Calu3 (cell line): ENCODE results near the gene CBFA2T3. TPM values are rescaled to one million over a fixed set of nuclear protein-coding genes. Genes with fewer than 3 reads are reported as not detected.

Experiments
- BruUV-seq: library from RNA; stranded (reverse); fragments of 400-500 nt; replicated peaks from 2 replicates; lab custom pipeline; 2021; lab: Mats Ljungman, UMichigan
- CTCF ChIA-PET: fragments of 300-600 bp; sonication (Branson Sonifier 250); formaldehyde crosslinking; loops from one replicate; lab custom pipeline; 2022; ENCODE audit warnings: antibody characterized with exemption; lab: Charles Lee
- DNase-seq: peaks from one replicate; pipeline ENCODE4 v3.0.0; 2022
- H3K27ac Mint-ChIP-seq: one replicate; pipeline ENCODE4 v1.8.0; 2022; ENCODE audit warnings: mixed read lengths; ENCODE audit not compliant: unreplicated experiment
- H3K27me3 Mint-ChIP-seq: one replicate; pipeline ENCODE4 v1.8.0; 2022; ENCODE audit warnings: mixed read lengths; ENCODE audit not compliant: unreplicated experiment
- H3K36me3 Mint-ChIP-seq: one replicate; pipeline ENCODE4 v1.8.0; 2022; ENCODE audit warnings: mild to moderate bottlenecking, moderate library complexity, mixed read lengths; ENCODE audit not compliant: insufficient read depth, unreplicated experiment
- H3K4me1 Mint-ChIP-seq: one replicate; pipeline ENCODE4 v1.8.0; 2022; ENCODE audit warnings: mild to moderate bottlenecking, low read depth, mixed read lengths; ENCODE audit not compliant: unreplicated experiment
- H3K4me3 Mint-ChIP-seq: one replicate; pipeline ENCODE4 v1.8.0; 2022; ENCODE audit warnings: mild to moderate bottlenecking, low read depth, moderate library complexity, mixed read lengths; ENCODE audit not compliant: unreplicated experiment
- H3K9me3 Mint-ChIP-seq: one replicate; pipeline ENCODE4 v1.8.0; 2022; ENCODE audit warnings: low read depth, mixed read lengths; ENCODE audit not compliant: unreplicated experiment
- intact Hi-C: fragments of 100-400 bp; cut with micrococcal nuclease; formaldehyde crosslinking; loops from one replicate; pipeline ENCODE4 v1.10.0; 2022; ENCODE audit not compliant: unreplicated experiment
- total RNA-seq: library from RNA; stranded (reverse); gene quantifications from 2 replicates; pipeline ENCODE4 v1.2.3, GENCODE V29; 2022
- TF ChIP-seq, protein P1 (sequence below): fragments of 200-600 bp; IDR thresholded peaks from one replicate; pipeline ENCODE4 v1.8.0; 2022; ENCODE audit warnings: antibody characterized with exemption; ENCODE audit not compliant: unreplicated experiment

Gene CBFA2T3
- total RNA-seq, 1 experiment from 2014 or later: not detected

- no peak overlapping the region for H3K4me3 Mint-ChIP-seq
- peaks cover 65% of the 10 kb centered on the region for H3K27me3 Mint-ChIP-seq
- H3K4me1 Mint-ChIP-seq: no peaks in the 10 kb centered on the region
- TF ChIP-seq, protein P1, sequence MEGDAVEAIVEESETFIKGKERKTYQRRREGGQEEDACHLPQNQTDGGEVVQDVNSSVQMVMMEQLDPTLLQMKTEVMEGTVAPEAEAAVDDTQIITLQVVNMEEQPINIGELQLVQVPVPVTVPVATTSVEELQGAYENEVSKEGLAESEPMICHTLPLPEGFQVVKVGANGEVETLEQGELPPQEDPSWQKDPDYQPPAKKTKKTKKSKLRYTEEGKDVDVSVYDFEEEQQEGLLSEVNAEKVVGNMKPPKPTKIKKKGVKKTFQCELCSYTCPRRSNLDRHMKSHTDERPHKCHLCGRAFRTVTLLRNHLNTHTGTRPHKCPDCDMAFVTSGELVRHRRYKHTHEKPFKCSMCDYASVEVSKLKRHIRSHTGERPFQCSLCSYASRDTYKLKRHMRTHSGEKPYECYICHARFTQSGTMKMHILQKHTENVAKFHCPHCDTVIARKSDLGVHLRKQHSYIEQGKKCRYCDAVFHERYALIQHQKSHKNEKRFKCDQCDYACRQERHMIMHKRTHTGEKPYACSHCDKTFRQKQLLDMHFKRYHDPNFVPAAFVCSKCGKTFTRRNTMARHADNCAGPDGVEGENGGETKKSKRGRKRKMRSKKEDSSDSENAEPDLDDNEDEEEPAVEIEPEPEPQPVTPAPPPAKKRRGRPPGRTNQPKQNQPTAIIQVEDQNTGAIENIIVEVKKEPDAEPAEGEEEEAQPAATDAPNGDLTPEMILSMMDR: no peak
- no peaks in the 10 kb centered on the region for H3K9me3 Mint-ChIP-seq
- peaks cover 5% of the 10 kb centered on the region for H3K36me3 Mint-ChIP-seq
- DNase-seq: no peak
- CTCF ChIA-PET: interaction anchor here (0.6 kb wide), 1 partner anchor 32 kb away, joined by 6 read pairs; no protein-coding TSS in a partner anchor
- no peak overlapping the region for H3K27ac Mint-ChIP-seq
- BruUV-seq: no TSS peak
- intact Hi-C loops: no loop called here
Observed at GRCh38 chr16:88938119-88938776, 38.8 kb downstream of the CBFA2T3 start.

DNA sequence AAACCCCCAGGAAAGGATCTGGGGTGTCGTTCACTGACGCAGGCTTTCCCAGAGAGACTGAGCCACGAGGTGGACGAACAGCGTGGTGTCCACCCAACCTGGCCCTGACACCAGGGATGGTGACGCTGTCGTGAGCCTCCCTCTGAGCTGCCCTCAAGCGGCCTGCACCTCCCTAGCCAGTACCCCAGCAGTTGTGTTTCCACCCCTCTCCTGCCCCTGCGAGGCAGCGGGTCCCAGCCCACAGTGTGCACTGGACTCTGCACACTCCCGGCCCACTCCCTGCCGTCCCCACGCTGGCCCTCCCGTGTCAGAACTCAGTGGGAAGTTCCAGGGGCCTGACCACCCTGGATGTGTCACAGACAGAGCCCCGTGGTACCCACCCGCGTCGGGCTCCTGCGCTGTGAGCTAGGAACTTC lies 39.8 kb downstream of the CBFA2T3 start:
- H3K9me3 Mint-ChIP-seq: no peaks in the 10 kb centered on the region
- no peaks in the 10 kb centered on the region for H3K4me1 Mint-ChIP-seq
- DNase-seq: no peak
- H3K27me3 Mint-ChIP-seq: peaks cover 63% of the 10 kb centered on the region
- no peak overlapping the region for H3K4me3 Mint-ChIP-seq
- CTCF ChIA-PET: interaction anchor here (0.6 kb wide), 1 partner anchor 31 kb away, joined by 6 read pairs; no protein-coding TSS in a partner anchor
- TF ChIP-seq, protein P1: no peak
- intact Hi-C loops: no loop called here
- H3K27ac Mint-ChIP-seq: no peak overlapping the region
- no TSS peak for BruUV-seq
- H3K36me3 Mint-ChIP-seq: peaks cover 5% of the 10 kb centered on the region

GRCh38 chr16:88936556-88937205 lies 40.3 kb downstream of the CBFA2T3 start:
- Mint-ChIP-seq H3K9me3 (no peaks in the 10 kb centered on the region), H3K4me1 (no peaks in the 10 kb centered on the region), H3K36me3 (peaks cover 5% of the 10 kb centered on the region), H3K27me3 (peaks cover 63% of the 10 kb centered on the region), H3K27ac (no peak overlapping the region), H3K4me3 (no peak overlapping the region)
- BruUV-seq: no TSS peak
- TF ChIP-seq, protein P1: no peak
- intact Hi-C loops: no loop called here
- DNase-seq: no peak
- CTCF ChIA-PET: no interaction called here

DNA sequence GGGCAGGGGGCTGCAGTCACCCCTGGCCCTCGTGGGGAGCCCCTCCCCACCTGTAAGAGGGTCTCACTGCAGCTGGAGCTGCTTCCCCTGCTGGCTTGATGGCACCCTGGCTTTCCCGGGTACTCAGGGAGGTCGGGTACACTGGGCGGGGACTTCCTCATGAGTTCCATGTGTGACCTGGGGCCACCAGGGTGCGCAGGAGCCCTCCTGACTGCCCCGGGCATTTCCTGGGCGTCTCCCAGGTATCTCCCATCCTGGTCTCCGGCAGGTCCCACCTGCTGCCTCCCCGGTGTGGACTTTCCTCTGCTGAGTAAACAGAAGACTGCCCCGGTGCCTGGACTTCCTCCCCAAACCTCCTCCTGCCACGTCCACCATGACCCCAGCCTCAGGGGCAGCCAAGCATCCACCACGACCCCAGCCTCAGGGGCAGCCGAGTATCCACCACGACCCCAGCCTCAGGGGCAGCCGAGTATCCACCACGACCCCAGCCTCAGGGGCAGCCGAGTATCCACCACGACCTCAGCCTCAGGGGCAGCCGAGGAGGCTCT lies 40.9 kb downstream of the CBFA2T3 start:
- no peaks in the 10 kb centered on the region for H3K9me3 Mint-ChIP-seq
- H3K36me3 Mint-ChIP-seq: peaks cover 5% of the 10 kb centered on the region
- BruUV-seq: no TSS peak
- H3K27me3 Mint-ChIP-seq: peaks cover 68% of the 10 kb centered on the region
- CTCF ChIA-PET: no interaction called here
- no peaks in the 10 kb centered on the region for H3K4me1 Mint-ChIP-seq
- DNase-seq: peak; percentile 70
- TF ChIP-seq, protein P1: peak; percentile 47
- H3K4me3 Mint-ChIP-seq: peak overlapping the region; percentile 37
- H3K27ac Mint-ChIP-seq: no peak overlapping the region
- intact Hi-C loops: no loop called here
